GM19463 (cell line): ENCODE measurements around the gene CDYL2.
A peak's percentile ranks its signal among the peaks of the same experiment; 100 is the strongest.

Experiments used
- ATAC-seq: cut with Tn5 transposase; IDR thresholded peaks from one replicate; pipeline ENCODE4 v1.9.1; 2021; ENCODE audit warnings: mild to moderate bottlenecking, moderate library complexity; ENCODE audit not compliant: unreplicated experiment

The CDYL2 gene

DNA sequence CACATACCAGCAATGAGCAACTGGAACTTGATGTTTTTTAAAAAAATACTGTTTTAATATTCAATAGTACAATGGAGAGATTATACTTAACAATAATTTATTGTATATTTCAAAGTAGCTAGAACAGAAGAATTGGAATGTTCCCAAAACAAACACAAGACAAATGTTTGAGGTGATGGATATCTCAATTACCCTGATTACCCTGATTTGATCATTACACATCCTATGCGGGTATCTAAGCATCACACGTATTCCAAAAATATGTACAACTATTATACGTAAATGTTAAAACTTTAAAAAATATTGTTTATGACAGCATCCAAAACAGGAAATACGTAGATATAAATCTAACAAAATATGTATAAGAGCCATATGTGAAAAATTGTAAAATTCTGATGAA lies 166.8 kb downstream of the CDYL2 start:
- no peak for ATAC-seq

GRCh38 chr16:80631581-80631980 lies 172.8 kb downstream of the CDYL2 start:
- no peak for ATAC-seq

DNA sequence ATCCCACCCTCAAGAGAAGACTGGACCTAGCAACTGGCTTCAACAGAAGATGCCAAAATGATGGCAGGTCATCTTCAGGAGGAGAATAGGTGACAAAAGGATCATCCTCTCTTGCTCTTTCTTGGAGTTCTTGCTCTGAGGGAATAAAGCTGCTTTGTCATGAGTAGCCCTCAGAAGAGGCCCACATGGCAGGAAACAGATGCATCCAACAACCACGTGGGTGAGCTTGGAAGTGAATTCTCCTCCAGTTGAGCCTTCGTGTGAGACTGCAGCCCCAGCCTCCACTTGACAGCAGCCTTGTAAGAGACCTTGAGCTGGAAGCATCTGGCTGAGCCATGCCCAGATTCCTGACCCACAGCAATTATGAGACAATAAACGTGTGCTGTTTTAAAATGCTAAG lies 176.1 kb downstream of the CDYL2 start:
- ATAC-seq: no peak

GRCh38 chr16:80627108-80627507 lies 177.3 kb downstream of the CDYL2 start:
- peak; percentile 93 for ATAC-seq

DNA sequence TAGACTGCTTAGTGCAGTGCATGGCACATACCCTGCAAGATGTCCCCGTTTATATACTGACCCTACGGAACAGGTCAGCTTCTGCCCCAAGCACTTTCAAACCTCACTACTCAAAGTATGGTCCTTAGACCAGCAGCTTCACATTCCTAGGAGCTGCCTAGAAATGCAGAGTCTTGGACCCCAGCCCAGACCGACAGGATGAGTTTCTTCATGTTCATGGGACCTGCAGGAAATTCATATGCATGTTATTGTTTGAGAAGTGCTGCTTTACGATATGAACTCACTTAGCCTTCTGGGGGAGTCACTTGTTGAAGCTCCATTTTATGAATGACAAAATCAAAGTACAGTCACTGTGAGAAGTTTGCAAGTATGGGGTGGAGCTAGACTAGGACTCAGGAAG lies 181.0 kb downstream of the CDYL2 start:
- no peak for ATAC-seq

GRCh38 chr16:80622007-80622406 lies 182.4 kb downstream of the CDYL2 start:
- no peak for ATAC-seq

DNA sequence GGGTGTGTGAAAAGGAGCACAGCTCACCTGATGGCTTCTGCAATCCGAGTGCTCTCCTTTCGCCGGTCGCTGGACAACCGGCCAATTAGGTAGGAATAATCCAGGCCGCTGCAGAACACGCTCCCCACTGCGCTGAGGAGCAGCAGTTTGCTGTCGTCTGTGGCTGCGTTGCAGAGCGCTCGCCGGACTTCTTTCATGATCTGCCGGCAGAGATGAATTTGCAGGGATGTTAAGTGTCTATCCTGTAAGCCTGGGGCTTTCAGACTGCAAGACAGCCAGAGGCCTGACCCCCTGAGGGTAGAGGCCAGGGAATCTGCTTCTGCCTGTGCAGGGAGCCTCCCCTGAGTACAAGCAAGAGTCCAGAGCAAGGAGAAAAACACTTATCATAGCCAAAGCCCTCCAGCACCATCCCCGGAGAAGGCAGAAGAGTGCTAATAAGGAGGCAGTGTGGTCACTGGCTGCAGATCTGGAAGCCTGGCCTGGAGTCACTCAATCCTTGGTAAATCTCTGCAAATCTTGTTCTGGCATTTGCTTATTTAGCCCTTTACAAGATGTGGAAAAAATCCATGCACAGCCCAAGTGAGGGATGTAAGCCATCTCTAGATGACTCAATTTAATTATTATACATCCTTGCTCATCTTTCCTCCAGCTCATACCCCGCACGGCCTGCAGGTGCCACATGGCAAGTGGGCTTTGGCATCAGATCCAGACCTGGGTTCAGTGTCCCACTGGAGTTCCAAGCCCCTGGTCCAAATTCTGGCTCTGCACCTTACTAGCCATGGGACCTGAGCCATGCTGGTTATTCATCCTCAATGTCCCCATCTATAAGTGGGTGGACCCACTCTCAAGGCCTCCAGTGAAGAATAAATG lies 183.4 kb downstream of the CDYL2 start:
- ATAC-seq: no peak

GRCh38 chr16:80619824-80620223 lies 184.6 kb downstream of the CDYL2 start:
- no peak for ATAC-seq

GRCh38 chr16:80618862-80619648 lies 185.3 kb downstream of the CDYL2 start:
- ATAC-seq: no peak

DNA sequence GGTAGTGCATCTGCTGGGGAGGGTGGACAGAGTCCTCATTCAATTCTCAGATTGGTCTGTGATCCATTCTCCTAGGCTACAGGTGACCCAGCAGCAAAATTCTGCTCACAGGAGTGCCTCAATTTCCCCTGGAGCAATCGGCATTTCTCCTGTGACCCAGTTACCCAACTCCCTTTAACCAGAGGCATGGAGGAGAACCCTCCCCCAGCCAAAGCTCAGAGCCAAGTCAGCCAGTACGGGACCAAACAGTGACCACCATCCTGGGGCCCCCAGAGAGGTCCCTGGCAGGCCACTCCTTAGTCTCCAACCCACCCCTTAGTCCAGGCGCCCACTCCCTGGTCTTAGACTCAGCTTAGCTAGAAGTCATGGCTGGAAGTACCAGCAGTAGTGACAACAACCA lies 188.0 kb downstream of the CDYL2 start:
- ATAC-seq: no peak

DNA sequence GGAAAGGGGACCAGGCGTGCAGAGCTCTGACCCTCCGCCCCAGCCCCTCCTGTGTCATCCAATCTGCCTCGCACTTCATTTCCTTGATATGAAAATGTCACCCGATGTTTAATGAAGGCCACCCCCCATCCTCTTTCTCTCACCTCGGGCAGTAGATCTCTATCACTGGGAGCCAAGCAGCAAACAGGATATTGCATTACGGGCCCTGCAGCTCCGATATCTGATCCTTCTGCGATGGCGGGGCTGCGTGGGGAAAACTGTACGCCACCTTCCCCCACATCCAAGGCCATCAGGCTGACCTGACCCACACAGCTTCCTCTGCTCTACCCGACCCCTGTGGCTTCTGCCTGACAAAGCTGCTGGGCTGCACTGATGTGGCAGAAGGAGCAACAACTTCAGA lies 188.7 kb downstream of the CDYL2 start:
- ATAC-seq: no peak

- ATAC-seq: no peak
Observed at GRCh38 chr16:80614908-80615671, 189.3 kb downstream of the CDYL2 start.

DNA sequence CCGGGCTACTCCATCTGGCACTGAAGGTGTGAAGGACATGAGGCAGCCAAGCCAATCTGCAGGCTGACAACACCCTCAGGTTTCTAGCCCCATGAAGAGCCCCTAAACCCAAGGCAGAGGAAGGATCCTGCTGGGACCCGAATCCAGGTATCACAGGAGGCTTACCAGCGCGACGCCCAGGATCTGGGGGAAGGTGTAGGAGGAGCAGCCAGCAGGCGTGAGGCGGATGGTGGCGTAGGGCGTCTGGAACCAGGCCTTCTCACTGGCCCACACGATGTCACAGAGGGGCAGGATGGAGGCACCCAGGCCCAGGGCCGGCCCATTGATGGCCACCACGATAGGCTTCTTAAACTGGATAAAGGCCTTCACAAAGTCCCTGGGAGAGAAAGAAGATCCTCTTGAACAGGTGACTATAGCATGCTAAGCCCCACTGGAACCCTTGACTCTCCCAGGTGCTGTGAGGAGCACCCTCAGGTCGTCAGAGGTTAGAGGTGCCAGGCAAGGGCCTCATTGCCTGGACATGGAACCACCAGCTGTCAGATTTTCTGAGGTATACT lies 191.9 kb downstream of the CDYL2 start:
- no peak for ATAC-seq

GRCh38 chr16:80611930-80612327 lies 192.5 kb downstream of the CDYL2 start:
- ATAC-seq: no peak

- ATAC-seq: no peak
Observed at GRCh38 chr16:80611171-80611929, 193.0 kb downstream of the CDYL2 start.

- no peak for ATAC-seq
Observed at GRCh38 chr16:80610481-80611156, 193.8 kb downstream of the CDYL2 start.

- ATAC-seq: no peak
Observed at GRCh38 chr16:80608946-80609345, 195.5 kb downstream of the CDYL2 start.

DNA sequence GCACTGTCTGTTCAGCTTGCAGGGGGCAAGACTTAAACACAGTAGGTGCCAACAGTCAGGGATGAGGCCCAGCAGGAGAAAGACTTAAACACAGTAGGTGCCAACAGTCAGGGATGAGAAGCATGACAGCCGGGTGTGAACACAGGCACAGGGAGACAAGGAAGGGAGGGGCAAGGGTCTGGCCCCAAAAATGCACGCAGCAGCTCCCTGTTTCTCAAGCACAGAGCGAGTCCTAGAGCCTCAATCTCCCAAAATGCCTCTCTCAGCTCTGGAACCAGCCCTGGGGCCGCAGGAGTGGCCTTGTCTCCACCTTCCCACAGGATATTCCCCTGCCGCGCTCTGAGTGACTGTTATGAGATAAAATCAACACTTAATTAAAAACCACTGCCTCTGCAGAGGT lies 197.2 kb downstream of the CDYL2 start:
- no peak for ATAC-seq

- no peak for ATAC-seq
Observed at GRCh38 chr16:80606221-80606766, 198.1 kb downstream of the CDYL2 start.
